Right ventricle myocardium inferior (tissue), 1 donor: Measurements from ENCODE around the gene METTL8. TPM values are rescaled to one million over a fixed set of nuclear protein-coding genes. Genes with fewer than 3 reads are reported as not detected.

Experiments
- ATAC-seq: fragments of 200-7000 bp; cut with Tn5 transposase; one replicate; pipeline ENCODE4 v1.9.1; 2020; ENCODE audit warnings: mild to moderate bottlenecking, moderate library complexity
- DNase-seq: peaks from one replicate; pipeline ENCODE4 v3.0.0; 2021; ENCODE audit errors: missing footprints
- intact Hi-C: fragments of 100-400 bp; cut with DNase I; formaldehyde crosslinking; loops from one replicate; pipeline ENCODE4 v1.11.0; 2022
- long read RNA-seq: library from polyadenylated mRNA; unstranded; transcript quantifications from one replicate; pipeline ENCODE4 v2.0.0, GENCODE V29; 2021
- total RNA-seq: library from RNA; stranded (reverse); fragmentation: NEBNext Ultra II Directional; extraction: Animal tissue kit (Norgen Biotek cat#: 25700); gene quantifications from one replicate; pipeline ENCODE4 v1.2.1, GENCODE V29; 2021
- donor health status: DM: no; HTN: yes; CAD: no; lungs with severe emphysema.

Gene METTL8
- total RNA-seq = 12.0 TPM
- long read RNA-seq, full-length matches to known transcripts = 2 of 3 reads
- long read RNA-seq, partial matches to known transcripts = 0 of 3 reads
- long read RNA-seq, other reads (novel, unspliced or antisense) = 1 of 3 reads

- ATAC-seq = no peak
- no peak for DNase-seq
- intact Hi-C loops = loop anchor here (1.0 to 5.0 kb wide), 5 partner anchors 90 to 1124 kb away; partner anchors contain the start of gene PDK1
Measured at GRCh38 chr2:171433763-171434012, at the start of gene METTL8. Gene METTL8, minus strand, starts transcription at chr2:171433990. Its CDS starts 41,805 bp downstream, at chr2:171392185.

GRCh38 chr2:171482877-171483276, 49.1 kb upstream of the METTL8 start:
- intact Hi-C loops = no loop called here
- ATAC-seq (no peak), DNase-seq (no peak)

- ATAC-seq = no peak
- DNase-seq = no peak
- intact Hi-C loops = no loop called here
Measured at GRCh38 chr2:171482308-171482707, 48.5 kb upstream of the METTL8 start.

GRCh38 chr2:171480908-171481307, 47.1 kb upstream of the METTL8 start:
- intact Hi-C loops = no loop called here
- ATAC-seq (no peak), DNase-seq (no peak)

- ATAC-seq (no peak), DNase-seq (no peak)
- intact Hi-C loops = no loop called here
Measured at GRCh38 chr2:171479154-171479814, 45.5 kb upstream of the METTL8 start.

- ATAC-seq (no peak), DNase-seq (no peak)
- intact Hi-C loops = no loop called here
Measured at GRCh38 chr2:171478345-171478744, 44.6 kb upstream of the METTL8 start.

- no peak for ATAC-seq
- intact Hi-C loops = no loop called here
- no peak for DNase-seq
Measured at GRCh38 chr2:171475979-171476378, 42.2 kb upstream of the METTL8 start.

GRCh38 chr2:171470129-171470528, 36.3 kb upstream of the METTL8 start:
- DNase-seq (no peak), ATAC-seq (no peak)

GRCh38 chr2:171469176-171469575, 35.4 kb upstream of the METTL8 start:
- ATAC-seq (no peak), DNase-seq (no peak)
- intact Hi-C loops = no loop called here

More at GRCh38 chr2:171470129-171470528, 36.3 kb upstream of the METTL8 start:
- intact Hi-C loops = no loop called here

- ATAC-seq (no peak), DNase-seq (no peak)
- intact Hi-C loops = no loop called here
Measured at GRCh38 chr2:171460537-171460936, 26.7 kb upstream of the METTL8 start.

- DNase-seq (no peak), ATAC-seq (no peak)
- intact Hi-C loops = no loop called here
Measured at GRCh38 chr2:171459498-171459897, 25.7 kb upstream of the METTL8 start.

GRCh38 chr2:171452773-171453172, 19.0 kb upstream of the METTL8 start:
- intact Hi-C loops = no loop called here
- DNase-seq (no peak), ATAC-seq (no peak)

GRCh38 chr2:171451074-171451473, 17.3 kb upstream of the METTL8 start:
- intact Hi-C loops = no loop called here
- no peak for ATAC-seq

GRCh38 chr2:171447675-171448074, 13.9 kb upstream of the METTL8 start:
- intact Hi-C loops = no loop called here
- DNase-seq (no peak), ATAC-seq (no peak)

More at GRCh38 chr2:171451074-171451473, 17.3 kb upstream of the METTL8 start:
- no peak for DNase-seq

GRCh38 chr2:171441470-171441869, 7.7 kb upstream of the METTL8 start:
- intact Hi-C loops = no loop called here
- DNase-seq = no peak
- no peak for ATAC-seq

GRCh38 chr2:171436307-171436706, 2.5 kb upstream of the METTL8 start:
- no peak for ATAC-seq
- no peak for DNase-seq
- intact Hi-C loops = no loop called here

GRCh38 chr2:171434013-171434989, 511 bp upstream of the METTL8 start, which contains the start of gene DCAF17:
Gene DCAF17, plus strand, starts transcription at chr2:171434226. Its CDS starts 352 bp downstream, at chr2:171434578.
- intact Hi-C loops = loop anchor here (1.0 to 5.0 kb wide), 5 partner anchors 89 to 1123 kb away; partner anchors contain the start of gene PDK1
- ATAC-seq (peak; percentile 99), DNase-seq (peak; percentile 98)

- intact Hi-C loops = loop anchor here (5.0 kb wide), 2 partner anchors 461 to 1124 kb away; partner anchors contain the start of gene PDK1
- DNase-seq (no peak), ATAC-seq (no peak)
Measured at GRCh38 chr2:171432969-171433762, 624 bp downstream of the METTL8 start.
